ENCODE results near the gene RTN4.
"Not testable (repeated sequence)": the region's sequence is repeated elsewhere in the genome, so short reads cannot be mapped to it uniquely, and the experiment has no call there.

Gene RTN4

DNA sequence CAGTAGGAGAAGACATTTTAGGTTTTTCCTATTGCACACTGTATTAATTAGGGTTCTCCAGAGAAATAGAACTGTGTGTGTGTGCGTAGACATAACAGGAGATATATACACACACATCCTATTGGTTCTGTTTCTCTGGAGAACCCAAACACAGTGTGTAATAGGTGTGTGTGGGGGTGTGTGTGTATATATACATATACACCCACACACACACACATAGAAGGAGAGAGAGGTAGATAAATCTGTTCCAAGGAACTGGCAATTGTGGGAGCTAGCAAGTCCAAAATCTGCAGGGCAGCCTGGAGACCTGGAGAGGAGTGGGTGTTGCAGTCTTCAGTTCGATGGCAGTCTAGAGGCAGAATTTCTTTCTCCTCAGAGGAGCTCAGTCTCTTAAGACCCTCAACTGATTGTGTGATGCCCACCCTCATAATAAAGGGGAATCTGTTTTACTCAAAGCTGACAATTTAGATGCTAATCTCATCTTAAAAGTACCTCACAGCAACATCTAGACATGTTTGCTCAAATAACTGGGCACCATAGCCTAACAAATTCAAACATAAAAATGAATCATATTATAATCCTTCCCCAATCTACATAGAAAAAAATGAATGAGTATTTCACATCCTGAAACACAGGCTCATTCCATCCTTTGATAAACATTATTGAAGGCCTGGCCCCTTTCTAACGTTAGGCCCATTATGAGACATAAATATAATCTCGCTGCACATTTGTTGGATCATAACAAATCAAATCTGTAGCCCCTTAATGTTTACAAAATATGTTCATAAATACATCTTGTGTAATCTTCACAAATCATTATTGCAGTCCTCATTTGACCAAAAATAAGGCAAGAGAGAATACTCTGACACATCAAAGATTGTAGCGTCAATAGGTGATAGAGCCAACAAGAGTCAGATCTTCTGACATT lies 35.1 kb upstream of the RTN4 start:
- Mint-ChIP-seq H3K4me1 (ENCODE audit: low read depth) (peaks cover 22% of the 10 kb centered on the region), H3K36me3 (ENCODE audit: low read depth) (no peaks in the 10 kb centered on the region), H3K27me3 (no peaks in the 10 kb centered on the region), H3K9me3 (peaks cover 2% of the 10 kb centered on the region), H3K27ac (no peak overlapping the region), H3K4me3 (no peak overlapping the region)
- intact Hi-C loops (cut with micrococcal nuclease), result no loop called here

- H3K27ac Mint-ChIP-seq, result no peak overlapping the region
- no peaks in the 10 kb centered on the region for H3K9me3 Mint-ChIP-seq
- H3K4me1 Mint-ChIP-seq (ENCODE audit: low read depth), result peaks cover 16% of the 10 kb centered on the region
- H3K36me3 Mint-ChIP-seq (ENCODE audit: low read depth), result no peaks in the 10 kb centered on the region
- H3K4me3 Mint-ChIP-seq, result no peak overlapping the region
- H3K27me3 Mint-ChIP-seq, result no peaks in the 10 kb centered on the region
- intact Hi-C loops (cut with micrococcal nuclease), result no loop called here
Observed at GRCh38 chr2:55084641-55085040, 34.4 kb upstream of the RTN4 start.

DNA sequence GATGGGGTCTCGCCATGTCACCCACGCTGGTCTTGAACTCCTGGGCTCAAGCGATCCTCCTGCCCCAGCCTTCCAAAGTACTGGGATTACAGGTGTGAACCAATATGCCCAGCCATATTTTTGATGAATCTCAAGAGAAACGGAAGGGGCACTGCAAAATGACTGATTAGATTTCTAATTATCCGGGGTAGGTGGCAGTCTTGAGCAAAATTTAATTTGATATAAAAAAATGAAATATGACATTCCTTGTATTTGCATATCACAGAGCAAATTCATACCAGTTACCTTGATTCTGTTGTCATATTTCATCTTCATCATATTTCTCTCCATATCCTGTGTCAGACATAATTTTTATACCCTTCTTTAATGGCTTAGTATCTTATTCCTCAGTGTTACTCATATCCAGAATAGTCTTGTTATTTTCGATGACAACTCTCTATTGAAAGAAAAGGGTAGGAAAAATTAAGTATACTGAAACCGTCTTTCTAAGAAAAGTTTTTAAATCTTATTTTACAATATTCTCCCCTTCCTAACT lies 30.0 kb upstream of the RTN4 start:
- H3K4me1 Mint-ChIP-seq (ENCODE audit: low read depth), result peaks cover 16% of the 10 kb centered on the region
- no peak overlapping the region for H3K4me3 Mint-ChIP-seq
- no peaks in the 10 kb centered on the region for H3K27me3 Mint-ChIP-seq
- intact Hi-C loops (cut with micrococcal nuclease), result no loop called here
- H3K27ac Mint-ChIP-seq, result no peak overlapping the region
- peaks cover 5% of the 10 kb centered on the region for H3K9me3 Mint-ChIP-seq
- no peaks in the 10 kb centered on the region for H3K36me3 Mint-ChIP-seq (ENCODE audit: low read depth)

- Mint-ChIP-seq H3K27me3 (no peaks in the 10 kb centered on the region), H3K36me3 (ENCODE audit: low read depth) (no peaks in the 10 kb centered on the region), H3K27ac (no peak overlapping the region), H3K9me3 (peaks cover 8% of the 10 kb centered on the region), H3K4me3 (no peak overlapping the region), H3K4me1 (ENCODE audit: low read depth) (peaks cover 16% of the 10 kb centered on the region)
- intact Hi-C loops (cut with micrococcal nuclease), result no loop called here
Observed at GRCh38 chr2:55078956-55079355, 28.7 kb upstream of the RTN4 start.

GRCh38 chr2:55076721-55077120 lies 26.5 kb upstream of the RTN4 start:
- Mint-ChIP-seq H3K4me1 (ENCODE audit: low read depth) (no peaks in the 10 kb centered on the region), H3K9me3 (peaks cover 8% of the 10 kb centered on the region), H3K27ac (no peak overlapping the region), H3K4me3 (no peak overlapping the region), H3K27me3 (no peaks in the 10 kb centered on the region), H3K36me3 (ENCODE audit: low read depth) (no peaks in the 10 kb centered on the region)
- intact Hi-C loops (cut with micrococcal nuclease), result no loop called here

GRCh38 chr2:55076019-55076418 lies 25.8 kb upstream of the RTN4 start:
- H3K4me1 Mint-ChIP-seq (ENCODE audit: low read depth); intact Hi-C loops (cut with micrococcal nuclease); H3K4me3 Mint-ChIP-seq; H3K9me3 Mint-ChIP-seq; H3K27me3 Mint-ChIP-seq; H3K36me3 Mint-ChIP-seq (ENCODE audit: low read depth); H3K27ac Mint-ChIP-seq: not testable (repeated sequence)

- Mint-ChIP-seq H3K4me3 (no peak overlapping the region), H3K27me3 (no peaks in the 10 kb centered on the region), H3K36me3 (ENCODE audit: low read depth) (no peaks in the 10 kb centered on the region), H3K9me3 (peaks cover 8% of the 10 kb centered on the region), H3K4me1 (ENCODE audit: low read depth) (no peaks in the 10 kb centered on the region), H3K27ac (no peak overlapping the region)
- intact Hi-C loops (cut with micrococcal nuclease), result no loop called here
Observed at GRCh38 chr2:55073000-55073983, 23.0 kb upstream of the RTN4 start.

DNA sequence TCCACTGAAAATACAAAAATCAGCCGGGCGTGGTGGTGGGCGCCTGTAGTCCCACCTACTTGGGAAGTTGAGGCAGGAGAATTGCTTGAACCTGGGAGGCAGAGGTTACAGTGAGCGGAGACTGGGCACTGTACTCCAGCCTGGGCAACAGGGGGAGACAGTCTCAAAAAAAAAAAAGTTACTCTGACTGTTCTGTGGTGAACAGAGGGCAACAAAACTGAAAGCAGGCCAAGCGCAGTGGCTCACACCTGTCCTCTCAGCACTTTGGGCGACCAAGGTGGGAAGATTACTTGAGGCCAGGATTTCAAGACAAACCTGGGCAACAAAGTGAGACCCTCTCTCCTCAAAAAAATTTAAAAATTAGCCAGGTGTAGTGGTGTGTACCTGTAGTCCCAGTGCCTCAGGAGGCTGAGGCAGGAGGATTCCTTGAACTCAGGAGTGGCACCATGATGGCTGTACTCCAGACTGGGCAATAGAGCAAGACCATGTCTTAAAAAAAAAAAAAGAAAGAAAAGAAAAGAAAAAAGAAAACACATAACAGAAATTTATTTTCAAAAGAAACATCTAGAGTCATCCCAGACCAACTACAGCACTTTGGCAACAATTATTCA lies 13.6 kb upstream of the RTN4 start:
- no peaks in the 10 kb centered on the region for H3K9me3 Mint-ChIP-seq
- peak overlapping the region; percentile 20 for H3K27ac Mint-ChIP-seq
- no peaks in the 10 kb centered on the region for H3K36me3 Mint-ChIP-seq (ENCODE audit: low read depth)
- no peak overlapping the region for H3K4me3 Mint-ChIP-seq
- intact Hi-C loops (cut with micrococcal nuclease), result loop anchor here (5.0 kb wide), 1 partner anchor 103 kb away; no protein-coding TSS in a partner anchor
- H3K4me1 Mint-ChIP-seq (ENCODE audit: low read depth), result peaks cover 25% of the 10 kb centered on the region
- H3K27me3 Mint-ChIP-seq, result no peaks in the 10 kb centered on the region

- no peaks in the 10 kb centered on the region for H3K27me3 Mint-ChIP-seq
- no peak overlapping the region for H3K4me3 Mint-ChIP-seq
- H3K27ac Mint-ChIP-seq, result peak overlapping the region; percentile 20
- no peaks in the 10 kb centered on the region for H3K9me3 Mint-ChIP-seq
- no peaks in the 10 kb centered on the region for H3K36me3 Mint-ChIP-seq (ENCODE audit: low read depth)
- intact Hi-C loops (cut with micrococcal nuclease), result loop anchor here (5.0 kb wide), 1 partner anchor 104 kb away; no protein-coding TSS in a partner anchor
- H3K4me1 Mint-ChIP-seq (ENCODE audit: low read depth), result peaks cover 25% of the 10 kb centered on the region
Observed at GRCh38 chr2:55063226-55063625, 13.0 kb upstream of the RTN4 start.

DNA sequence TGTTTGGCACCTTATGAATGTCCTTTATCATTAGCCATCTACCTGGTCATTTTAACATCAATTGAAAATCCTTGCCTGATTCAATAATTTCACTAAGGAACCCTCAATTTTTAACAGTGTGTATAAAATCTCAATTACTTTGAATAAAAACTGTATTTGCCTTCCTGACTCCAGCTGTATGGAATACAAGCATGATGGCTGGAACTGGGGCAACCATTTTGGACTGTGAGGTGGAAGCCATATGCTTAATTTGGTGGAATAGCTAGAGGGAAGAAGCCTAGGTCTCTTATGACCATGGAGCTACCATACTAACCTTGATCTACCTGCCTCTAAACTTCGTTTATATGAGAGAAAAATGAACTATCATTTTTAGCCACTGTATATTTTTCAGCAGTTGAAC lies 12.5 kb upstream of the RTN4 start:
- Mint-ChIP-seq H3K27ac (no peak overlapping the region), H3K4me1 (ENCODE audit: low read depth) (peaks cover 25% of the 10 kb centered on the region), H3K4me3 (no peak overlapping the region)

DNA sequence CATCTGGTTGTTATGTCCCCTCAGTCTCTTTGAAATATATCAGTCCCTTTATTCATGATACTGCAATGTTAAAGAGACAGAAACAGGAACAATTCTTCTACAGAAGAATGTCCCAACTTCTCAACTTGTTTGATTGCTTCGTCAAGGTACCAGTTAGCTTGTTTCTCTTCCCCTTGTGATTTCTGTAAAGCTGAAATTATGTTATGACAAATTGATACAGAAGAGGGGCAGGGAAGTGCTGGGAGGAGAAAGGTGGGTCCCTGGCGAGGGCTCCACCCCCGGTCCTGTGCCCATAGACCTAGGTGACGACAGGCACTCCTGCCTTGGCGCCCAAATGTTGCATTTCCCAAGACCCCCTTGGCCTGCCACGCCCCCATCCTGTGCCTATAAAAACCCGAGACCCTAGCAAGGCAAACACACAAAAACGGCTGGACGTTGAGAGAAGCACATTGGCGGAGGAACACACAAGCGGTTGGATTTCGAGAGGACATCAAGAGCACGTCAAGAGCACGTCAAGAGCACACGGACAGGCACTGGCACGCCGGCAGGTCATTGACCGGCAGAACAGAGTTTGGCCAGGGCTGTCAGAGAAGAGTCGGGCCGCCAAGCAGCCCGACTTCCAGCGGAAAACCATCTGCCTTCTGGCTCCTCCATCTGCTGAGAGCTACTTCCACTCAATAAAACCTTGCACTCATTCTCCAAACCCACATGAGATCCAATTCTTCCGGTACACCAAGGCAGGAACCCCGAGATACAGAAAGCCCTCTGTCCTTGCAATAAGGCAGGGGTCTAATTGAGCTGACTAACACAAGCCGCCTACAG lies 11.5 kb upstream of the RTN4 start:
- intact Hi-C loops (cut with micrococcal nuclease), result loop anchor here (5.0 kb wide), 1 partner anchor 106 kb away; no protein-coding TSS in a partner anchor
- Mint-ChIP-seq H3K27ac (peak overlapping the region; percentile 80), H3K27me3 (no peaks in the 10 kb centered on the region), H3K9me3 (no peaks in the 10 kb centered on the region), H3K4me3 (peak overlapping the region; percentile 42), H3K36me3 (ENCODE audit: low read depth) (no peaks in the 10 kb centered on the region), H3K4me1 (ENCODE audit: low read depth) (peaks cover 25% of the 10 kb centered on the region)

More for the DNA sequence above, 12.5 kb upstream of the RTN4 start:
- Mint-ChIP-seq H3K27me3 (no peaks in the 10 kb centered on the region), H3K9me3 (no peaks in the 10 kb centered on the region), H3K36me3 (ENCODE audit: low read depth) (no peaks in the 10 kb centered on the region)
- intact Hi-C loops (cut with micrococcal nuclease), result loop anchor here (5.0 kb wide), 1 partner anchor 105 kb away; no protein-coding TSS in a partner anchor

GRCh38 chr2:55059793-55060192 lies 9.5 kb upstream of the RTN4 start:
- intact Hi-C loops (cut with micrococcal nuclease), result loop anchor here (5.0 kb wide), 1 partner anchor 108 kb away; no protein-coding TSS in a partner anchor
- Mint-ChIP-seq H3K27ac (no peak overlapping the region), H3K4me1 (ENCODE audit: low read depth) (peaks cover 30% of the 10 kb centered on the region), H3K27me3 (no peaks in the 10 kb centered on the region), H3K9me3 (no peaks in the 10 kb centered on the region), H3K36me3 (ENCODE audit: low read depth) (no peaks in the 10 kb centered on the region), H3K4me3 (no peak overlapping the region)

DNA sequence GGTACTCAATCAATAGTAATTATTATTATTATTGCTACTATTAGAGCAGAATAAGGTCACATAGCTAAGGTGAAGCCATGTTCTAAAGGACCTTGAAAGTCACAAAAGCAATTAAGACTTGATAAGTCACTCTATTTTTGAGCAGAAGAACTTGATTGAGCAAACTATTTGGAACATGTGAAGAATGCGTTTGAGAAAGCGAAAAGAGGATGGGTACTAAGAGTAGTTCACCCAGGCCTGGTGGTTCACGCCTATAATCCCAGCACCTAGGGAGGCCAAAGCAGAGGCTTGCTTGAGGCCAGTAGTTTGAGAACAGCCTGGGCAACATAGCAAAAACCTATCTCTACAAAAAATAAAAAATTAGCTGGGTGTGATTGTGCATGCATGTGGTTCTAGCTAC lies 7.2 kb upstream of the RTN4 start:
- Mint-ChIP-seq H3K4me1 (ENCODE audit: low read depth) (peaks cover 21% of the 10 kb centered on the region), H3K4me3 (no peak overlapping the region), H3K9me3 (no peaks in the 10 kb centered on the region), H3K27ac (no peak overlapping the region), H3K36me3 (ENCODE audit: low read depth) (no peaks in the 10 kb centered on the region), H3K27me3 (no peaks in the 10 kb centered on the region)
- intact Hi-C loops (cut with micrococcal nuclease), result no loop called here

Measured in dendritic cell treated with granulocyte-macrophage colony-stimulating factor and Interleukin-4, amounts not matched to agents 40 ng/mL and 50 ng/mL, for 4 days (primary cell).